ENCODE measurements around the gene CSMD2. TPM values are rescaled to one million over a fixed set of nuclear protein-coding genes. Genes with fewer than 3 reads are reported as not detected.

CSMD2 gene
- total RNA-seq, 4 donors from 2014 or later, result 0.16 to 1.00 (median 0.27) TPM; not detected in 1

DNA sequence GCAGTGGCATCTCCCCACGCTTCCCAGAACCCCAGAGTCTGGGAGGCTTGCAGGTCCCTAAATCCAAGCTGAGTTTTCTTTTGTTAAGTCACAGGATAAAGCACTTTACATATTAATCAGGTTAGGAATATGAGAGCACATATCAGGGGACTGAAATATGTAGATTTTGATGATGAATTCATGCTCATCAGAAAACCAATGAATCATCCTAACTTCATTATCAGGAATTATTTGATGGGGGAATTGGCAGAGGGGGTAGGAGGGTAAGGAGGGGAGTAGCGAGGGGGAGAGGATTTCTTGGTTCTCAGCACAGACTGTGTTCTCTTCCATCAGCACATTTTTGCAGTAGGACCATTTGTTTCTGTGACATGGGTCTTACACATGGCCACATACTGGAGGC is 269.1 kb downstream of the CSMD2 start:
- Histone ChIP-seq H3K27me3 (no peaks in the 10 kb centered on the region), H3K9me3 (no peaks in the 10 kb centered on the region), H3K27ac (no peak overlapping the region), H3K36me3 (no peaks in the 10 kb centered on the region), H3K4me3 (no peak overlapping the region), H3K4me1 (no peaks in the 10 kb centered on the region)
- in situ Hi-C loops (cut with MboI; ENCODE audit: low pct_ligation_motif_present in 1 of 4, low pct_unique_long_range_greater_than_20kb in 1 of 4, low sequenced_read_pairs in 3 of 4), result no loop called here
- TF ChIP-seq POLR2AphosphoS5 (IDR thresholded peaks at IDR 0.05), result no peak
- DNase-seq, result no peak
- intact Hi-C loops (cut with DNase I; ENCODE audit: low total_unique reads), result no loop called here
- WGBS, 2 donors (ENCODE audit: low coverage in 1 of 2), result 93% methylated on average over 2 of the region's 2 CpGs; no CpG with 5 or more reads in 1 of the 2 donors

DNA sequence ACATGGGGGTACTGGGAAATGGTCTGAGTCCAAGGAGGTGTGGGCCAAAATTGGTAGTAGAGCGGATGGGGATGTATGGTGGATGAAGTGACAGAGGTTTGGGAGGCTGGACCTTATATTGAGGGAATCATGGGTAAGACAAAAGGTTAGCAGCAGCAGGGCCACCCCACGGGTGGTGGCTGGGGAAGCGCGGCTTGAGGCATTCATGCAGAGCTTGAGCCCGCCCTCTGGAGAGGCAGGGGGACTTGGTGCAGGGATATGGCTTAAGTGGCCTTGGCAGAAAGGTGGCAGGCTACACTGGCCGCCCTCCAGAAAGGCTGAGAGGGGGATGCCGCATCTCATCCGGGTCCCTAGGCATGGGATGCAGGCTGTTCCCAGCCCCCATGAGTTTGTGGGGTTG is 269.6 kb downstream of the CSMD2 start:
- no peak overlapping the region for H3K4me3 ChIP-seq
- no peak for TF ChIP-seq EP300 (IDR thresholded peaks at IDR 0.05; ENCODE audit: low read depth)
- TF ChIP-seq, protein P1, sequence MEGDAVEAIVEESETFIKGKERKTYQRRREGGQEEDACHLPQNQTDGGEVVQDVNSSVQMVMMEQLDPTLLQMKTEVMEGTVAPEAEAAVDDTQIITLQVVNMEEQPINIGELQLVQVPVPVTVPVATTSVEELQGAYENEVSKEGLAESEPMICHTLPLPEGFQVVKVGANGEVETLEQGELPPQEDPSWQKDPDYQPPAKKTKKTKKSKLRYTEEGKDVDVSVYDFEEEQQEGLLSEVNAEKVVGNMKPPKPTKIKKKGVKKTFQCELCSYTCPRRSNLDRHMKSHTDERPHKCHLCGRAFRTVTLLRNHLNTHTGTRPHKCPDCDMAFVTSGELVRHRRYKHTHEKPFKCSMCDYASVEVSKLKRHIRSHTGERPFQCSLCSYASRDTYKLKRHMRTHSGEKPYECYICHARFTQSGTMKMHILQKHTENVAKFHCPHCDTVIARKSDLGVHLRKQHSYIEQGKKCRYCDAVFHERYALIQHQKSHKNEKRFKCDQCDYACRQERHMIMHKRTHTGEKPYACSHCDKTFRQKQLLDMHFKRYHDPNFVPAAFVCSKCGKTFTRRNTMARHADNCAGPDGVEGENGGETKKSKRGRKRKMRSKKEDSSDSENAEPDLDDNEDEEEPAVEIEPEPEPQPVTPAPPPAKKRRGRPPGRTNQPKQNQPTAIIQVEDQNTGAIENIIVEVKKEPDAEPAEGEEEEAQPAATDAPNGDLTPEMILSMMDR (IDR thresholded peaks at IDR 0.05), result no peak
- no peak for TF ChIP-seq POLR2AphosphoS5 (IDR thresholded peaks at IDR 0.05)
- no peak for TF ChIP-seq POLR2A (IDR thresholded peaks at IDR 0.05)
- H3K27me3 ChIP-seq, result no peaks in the 10 kb centered on the region
- H3K27ac ChIP-seq, result no peak overlapping the region
- in situ Hi-C loops (cut with MboI; ENCODE audit: low pct_ligation_motif_present in 1 of 4, low pct_unique_long_range_greater_than_20kb in 1 of 4, low sequenced_read_pairs in 3 of 4), result no loop called here
- intact Hi-C loops (cut with DNase I; ENCODE audit: low total_unique reads), result no loop called here
- no peaks in the 10 kb centered on the region for H3K9me3 ChIP-seq
- no peaks in the 10 kb centered on the region for H3K4me1 ChIP-seq
- no peaks in the 10 kb centered on the region for H3K36me3 ChIP-seq
- WGBS, 2 donors (ENCODE audit: low coverage in 1 of 2), result 86 to 87% methylated on average over 5 to 8 of the region's 8 CpGs
- no peak for DNase-seq

DNA sequence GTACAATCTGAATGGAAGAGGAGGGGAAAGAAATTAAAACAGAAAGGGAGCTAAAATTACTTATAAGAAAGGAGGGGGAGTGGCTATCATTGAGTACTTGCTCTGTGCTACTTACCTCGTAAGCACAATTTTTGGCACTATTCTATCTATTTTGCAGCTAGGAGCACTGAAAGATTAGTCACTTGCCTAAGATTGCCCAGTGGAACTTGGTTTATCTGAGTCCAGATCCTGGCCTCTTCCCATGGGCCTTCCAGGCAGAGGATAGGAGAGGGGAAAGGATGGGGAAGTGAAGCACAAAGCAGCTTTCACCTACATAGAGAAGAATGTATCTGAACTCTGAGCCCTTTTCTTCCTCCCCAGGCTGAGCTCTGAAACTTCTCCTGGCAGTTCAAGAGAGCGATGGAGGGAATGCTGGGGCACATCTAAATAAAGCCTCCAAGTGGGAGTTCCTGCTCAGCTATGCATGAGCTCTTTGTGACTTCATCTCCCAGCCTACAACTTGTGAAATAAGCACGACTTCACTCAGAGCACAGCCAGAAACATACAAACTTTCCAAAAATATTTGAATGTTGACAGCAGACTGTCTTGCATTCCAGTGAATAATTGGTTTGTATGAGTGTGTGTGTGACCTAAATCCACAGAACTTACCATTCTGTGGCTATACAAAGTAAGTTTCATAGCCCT is 271.7 kb downstream of the CSMD2 start:
- intact Hi-C loops (cut with DNase I; ENCODE audit: low total_unique reads), result no loop called here
- WGBS, 2 donors (ENCODE audit: low coverage in 1 of 2), result 43 to 62% methylated on average over 1 to 3 of the region's 3 CpGs
- Histone ChIP-seq H3K27me3 (no peaks in the 10 kb centered on the region), H3K4me3 (no peak overlapping the region), H3K4me1 (no peaks in the 10 kb centered on the region), H3K36me3 (no peaks in the 10 kb centered on the region), H3K27ac (peak overlapping the region in 3 of 4 donors; percentile 34 to 40 (median 37)), H3K9me3 (no peaks in the 10 kb centered on the region)
- TF ChIP-seq POLR2AphosphoS5 (IDR thresholded peaks at IDR 0.05), result no peak
- TF ChIP-seq, protein P1 (IDR thresholded peaks at IDR 0.05), result no peak
- no peak for TF ChIP-seq POLR2A (IDR thresholded peaks at IDR 0.05)
- TF ChIP-seq EP300 (IDR thresholded peaks at IDR 0.05; ENCODE audit: low read depth), result no peak
- DNase-seq, result no peak
- in situ Hi-C loops (cut with MboI; ENCODE audit: low pct_ligation_motif_present in 1 of 4, low pct_unique_long_range_greater_than_20kb in 1 of 4, low sequenced_read_pairs in 3 of 4), result no loop called here

DNA sequence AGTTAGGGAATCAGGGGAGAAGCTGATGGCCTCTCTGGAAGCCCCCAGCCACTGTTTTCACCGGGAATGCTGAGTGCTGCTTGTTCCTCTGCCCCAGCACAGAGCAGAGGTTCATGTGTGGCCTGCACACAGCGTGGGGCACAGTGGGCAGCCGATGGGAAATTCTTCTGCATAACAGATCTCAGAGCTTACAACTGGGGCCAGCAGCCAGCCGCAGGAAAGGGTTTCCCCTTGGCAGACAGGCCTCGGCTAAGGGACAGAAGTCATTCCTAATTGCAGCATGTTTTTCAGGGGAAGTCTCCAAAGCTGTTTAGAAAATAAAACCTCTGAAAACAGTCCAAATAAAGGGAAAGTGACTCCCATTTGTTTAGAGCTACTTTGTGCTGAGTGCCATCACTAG is 278.5 kb downstream of the CSMD2 start:
- DNase-seq, result no peak
- H3K9me3 ChIP-seq, result no peaks in the 10 kb centered on the region
- in situ Hi-C loops (cut with MboI; ENCODE audit: low pct_ligation_motif_present in 1 of 4, low pct_unique_long_range_greater_than_20kb in 1 of 4, low sequenced_read_pairs in 3 of 4) (no loop called here), intact Hi-C loops (cut with DNase I; ENCODE audit: low total_unique reads) (no loop called here)
- 32% methylated on average over 5 of the region's 5 CpGs; no CpG with 5 or more reads in 1 of the 2 donors for WGBS, 2 donors (ENCODE audit: low coverage in 1 of 2)
- H3K4me1 ChIP-seq, result peaks cover 0 to 7% (median 0%) of the 10 kb centered on the region in 4 donors
- no peaks in the 10 kb centered on the region for H3K36me3 ChIP-seq
- H3K27me3 ChIP-seq, result no peaks in the 10 kb centered on the region
- H3K27ac ChIP-seq, result no peak overlapping the region
- no peak overlapping the region for H3K4me3 ChIP-seq
- TF ChIP-seq POLR2AphosphoS5 (IDR thresholded peaks at IDR 0.05), result no peak
- TF ChIP-seq POLR2A (IDR thresholded peaks at IDR 0.05), result no peak
- TF ChIP-seq, protein P1 (IDR thresholded peaks at IDR 0.05), result no peak
- TF ChIP-seq EP300 (IDR thresholded peaks at IDR 0.05; ENCODE audit: low read depth), result no peak

DNA sequence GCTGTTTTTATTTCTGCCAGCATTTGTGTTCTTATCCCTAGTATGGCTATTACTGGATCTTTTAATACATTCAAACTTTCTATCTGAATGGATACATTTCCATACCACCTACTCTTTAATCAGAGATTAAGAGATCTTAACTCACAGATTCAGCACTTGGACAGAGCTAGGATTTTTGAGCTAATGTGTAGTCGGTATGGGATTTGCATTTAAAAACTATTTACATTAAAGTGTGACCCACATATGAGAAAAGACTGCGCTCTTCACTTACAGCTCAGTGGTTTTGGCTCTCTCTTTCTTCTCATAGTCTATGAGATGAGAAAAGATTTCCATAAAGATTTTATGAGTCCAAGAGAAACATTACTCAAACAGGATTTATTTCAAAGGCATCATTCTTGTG is 284.7 kb downstream of the CSMD2 start:
- TF ChIP-seq POLR2AphosphoS5 (IDR thresholded peaks at IDR 0.05) (no peak), POLR2A (IDR thresholded peaks at IDR 0.05) (no peak), EP300 (IDR thresholded peaks at IDR 0.05; ENCODE audit: low read depth) (no peak)
- TF ChIP-seq, protein P1 (IDR thresholded peaks at IDR 0.05), result no peak
- no peaks in the 10 kb centered on the region for H3K4me1 ChIP-seq
- intact Hi-C loops (cut with DNase I; ENCODE audit: low total_unique reads) (no loop called here), in situ Hi-C loops (cut with MboI; ENCODE audit: low pct_ligation_motif_present in 1 of 4, low pct_unique_long_range_greater_than_20kb in 1 of 4, low sequenced_read_pairs in 3 of 4) (no loop called here)
- DNase-seq, result no peak
- no peaks in the 10 kb centered on the region for H3K27me3 ChIP-seq
- 51 to 52% methylated on average over 2 of the region's 2 CpGs for WGBS, 2 donors (ENCODE audit: low coverage in 1 of 2)
- H3K4me3 ChIP-seq, result no peak overlapping the region
- H3K36me3 ChIP-seq, result no peaks in the 10 kb centered on the region
- no peak overlapping the region for H3K27ac ChIP-seq
- no peaks in the 10 kb centered on the region for H3K9me3 ChIP-seq

Data from transverse colon (tissue), 4 donors.